Measurements from ENCODE around the gene RFPL3. TPM values are rescaled to one million over a fixed set of nuclear protein-coding genes. Genes with fewer than 3 reads are reported as not detected.

Gene RFPL3
- total and polyA plus RNA-seq, 2 donors (not counting 1 experiment from before 2014, with no cell fraction given): not detected

DNA sequence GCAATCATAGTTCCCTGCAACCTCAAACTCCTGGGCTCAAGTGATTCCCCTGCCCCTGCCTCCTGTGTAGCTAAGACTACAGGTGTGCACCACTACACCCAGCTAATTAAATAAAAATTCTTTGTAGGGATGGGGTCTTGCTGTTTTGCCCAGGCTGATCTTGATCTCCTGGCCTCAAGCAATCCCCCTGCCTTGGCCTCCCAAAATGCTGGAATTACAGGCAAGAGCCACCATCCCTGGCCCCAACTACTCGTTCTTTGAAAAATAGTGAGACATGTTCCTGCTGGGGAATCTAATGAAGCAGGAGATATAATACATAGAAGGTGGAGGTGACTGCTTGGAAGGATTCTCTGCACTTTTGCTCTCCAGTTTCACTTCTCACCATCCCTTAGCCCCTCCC lies 40.1 kb upstream of the RFPL3 start:
- POLR2A ChIA-PET: no interaction called here
- H3K4me1 ChIP-seq (ENCODE audit: control insufficient read depth in 2 of 2, insufficient read depth in 2 of 2, low read length in 2 of 2): no peaks in the 10 kb centered on the region
- no peak overlapping the region for H3K4me2 ChIP-seq (replicated peaks; ENCODE audit: low read depth, low read length, poor library complexity, severe bottlenecking)
- no peak overlapping the region for H3K27ac ChIP-seq (ENCODE audit: low read length in 2 of 2)
- H3K36me3 ChIP-seq (replicated peaks in 1 of 2; ENCODE audit: control extremely low read depth in 1 of 2, control insufficient read depth in 1 of 2, extremely low read depth in 1 of 2, insufficient read depth in 2 of 2, low read length in 1 of 2): no peaks in the 10 kb centered on the region
- no peak for ATAC-seq (ENCODE audit: low read depth)
- no peaks in the 10 kb centered on the region for H3K79me2 ChIP-seq (ENCODE audit: control insufficient read depth, insufficient read depth, low read length)
- H3K9ac ChIP-seq (ENCODE audit: low read length): no peak overlapping the region
- Mint-ChIP-seq H3K27me3 (peaks cover 10% of the 10 kb centered on the region), H3K4me3 (no peak overlapping the region), H3K4me1 (no peaks in the 10 kb centered on the region), H3K27ac (no peak overlapping the region), H3K9me3 (ENCODE audit: insufficient read depth) (no peaks in the 10 kb centered on the region)
- peaks cover 0 to 3% (median 1%) of the 10 kb centered on the region in 4 experiments for H3K27me3 ChIP-seq (replicated peaks in 1 of 4; ENCODE audit: control extremely low read depth in 1 of 4, control insufficient read depth in 3 of 4, insufficient read depth in 4 of 4, low read length in 3 of 4)
- intact Hi-C loops (cut with micrococcal nuclease): no loop called here
- TF ChIP-seq, protein P1, sequence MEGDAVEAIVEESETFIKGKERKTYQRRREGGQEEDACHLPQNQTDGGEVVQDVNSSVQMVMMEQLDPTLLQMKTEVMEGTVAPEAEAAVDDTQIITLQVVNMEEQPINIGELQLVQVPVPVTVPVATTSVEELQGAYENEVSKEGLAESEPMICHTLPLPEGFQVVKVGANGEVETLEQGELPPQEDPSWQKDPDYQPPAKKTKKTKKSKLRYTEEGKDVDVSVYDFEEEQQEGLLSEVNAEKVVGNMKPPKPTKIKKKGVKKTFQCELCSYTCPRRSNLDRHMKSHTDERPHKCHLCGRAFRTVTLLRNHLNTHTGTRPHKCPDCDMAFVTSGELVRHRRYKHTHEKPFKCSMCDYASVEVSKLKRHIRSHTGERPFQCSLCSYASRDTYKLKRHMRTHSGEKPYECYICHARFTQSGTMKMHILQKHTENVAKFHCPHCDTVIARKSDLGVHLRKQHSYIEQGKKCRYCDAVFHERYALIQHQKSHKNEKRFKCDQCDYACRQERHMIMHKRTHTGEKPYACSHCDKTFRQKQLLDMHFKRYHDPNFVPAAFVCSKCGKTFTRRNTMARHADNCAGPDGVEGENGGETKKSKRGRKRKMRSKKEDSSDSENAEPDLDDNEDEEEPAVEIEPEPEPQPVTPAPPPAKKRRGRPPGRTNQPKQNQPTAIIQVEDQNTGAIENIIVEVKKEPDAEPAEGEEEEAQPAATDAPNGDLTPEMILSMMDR (IDR thresholded peaks at IDR 0.05): no peak
- TF ChIP-seq EZH2 (IDR thresholded peaks at IDR 0.05; ENCODE audit: borderline replicate concordance, insufficient read depth, low read depth, low read length, poor library complexity, severe bottlenecking): no peak
- H4K20me1 ChIP-seq (ENCODE audit: control insufficient read depth, insufficient read depth, low read length, poor library complexity, severe bottlenecking): no peaks in the 10 kb centered on the region
- no CpG with 5 or more reads among the region's 1 CpG for WGBS (ENCODE audit: insufficient coverage)
- CTCF ChIA-PET: no interaction called here
- no peak for DNase-seq
- H2AFZ ChIP-seq (ENCODE audit: insufficient read depth, low read depth, low read length, poor library complexity, severe bottlenecking): no peak overlapping the region
- H3K4me3 ChIP-seq (ENCODE audit: control extremely low read depth in 1 of 5, extremely low read depth in 1 of 5, insufficient read depth in 1 of 5, low read depth in 2 of 5, low read length in 4 of 5): no peak overlapping the region
- peaks cover 0 to 10% (median 2%) of the 10 kb centered on the region in 3 donors for H3K9me3 ChIP-seq (ENCODE audit: control extremely low read depth in 1 of 3, control insufficient read depth in 2 of 3, insufficient read depth in 1 of 3, low read length in 2 of 3)

DNA sequence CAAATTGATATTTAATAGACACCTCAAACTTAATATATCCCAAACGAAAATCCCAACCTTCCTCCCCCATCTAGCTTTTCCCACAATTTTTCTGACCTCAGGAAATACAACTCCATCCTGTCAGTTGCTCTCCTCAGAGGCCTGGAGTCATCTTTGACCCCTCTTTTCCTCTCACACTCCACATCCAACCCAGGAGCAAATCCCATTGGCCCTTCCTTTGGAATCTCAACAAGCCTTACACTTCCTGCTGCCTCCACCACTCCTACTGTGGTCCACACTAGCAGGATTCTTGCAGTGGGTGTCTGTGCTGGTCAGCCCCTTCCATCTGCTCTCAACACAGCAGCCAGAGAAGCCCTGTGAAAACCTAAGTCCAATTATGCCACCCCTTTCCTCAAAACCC lies 39.3 kb upstream of the RFPL3 start:
- ChIA-PET POLR2A (no interaction called here), CTCF (no interaction called here)
- Histone ChIP-seq H3K9ac (ENCODE audit: low read length) (no peak overlapping the region), H3K4me3 (ENCODE audit: control extremely low read depth in 1 of 5, extremely low read depth in 1 of 5, insufficient read depth in 1 of 5, low read depth in 2 of 5, low read length in 4 of 5) (no peak overlapping the region), H2AFZ (ENCODE audit: insufficient read depth, low read depth, low read length, poor library complexity, severe bottlenecking) (no peak overlapping the region), H3K4me1 (ENCODE audit: control insufficient read depth in 2 of 2, insufficient read depth in 2 of 2, low read length in 2 of 2) (no peaks in the 10 kb centered on the region), H3K36me3 (replicated peaks in 1 of 2; ENCODE audit: control extremely low read depth in 1 of 2, control insufficient read depth in 1 of 2, extremely low read depth in 1 of 2, insufficient read depth in 2 of 2, low read length in 1 of 2) (no peaks in the 10 kb centered on the region), H3K27me3 (replicated peaks in 1 of 4; ENCODE audit: control extremely low read depth in 1 of 4, control insufficient read depth in 3 of 4, insufficient read depth in 4 of 4, low read length in 3 of 4) (peaks cover 0 to 3% (median 0%) of the 10 kb centered on the region in 4 experiments), H3K27ac (ENCODE audit: low read length in 2 of 2) (no peak overlapping the region), H4K20me1 (ENCODE audit: control insufficient read depth, insufficient read depth, low read length, poor library complexity, severe bottlenecking) (no peaks in the 10 kb centered on the region), H3K79me2 (ENCODE audit: control insufficient read depth, insufficient read depth, low read length) (no peaks in the 10 kb centered on the region), H3K4me2 (replicated peaks; ENCODE audit: low read depth, low read length, poor library complexity, severe bottlenecking) (no peak overlapping the region), H3K9me3 (ENCODE audit: control extremely low read depth in 1 of 3, control insufficient read depth in 2 of 3, insufficient read depth in 1 of 3, low read length in 2 of 3) (peaks cover 0 to 10% (median 2%) of the 10 kb centered on the region in 3 donors)
- WGBS (ENCODE audit: insufficient coverage): 44% methylated on average over 1 of the region's 1 CpG
- Mint-ChIP-seq H3K9me3 (ENCODE audit: insufficient read depth) (no peaks in the 10 kb centered on the region), H3K4me3 (no peak overlapping the region), H3K27ac (no peak overlapping the region), H3K4me1 (no peaks in the 10 kb centered on the region), H3K27me3 (peaks cover 10% of the 10 kb centered on the region)
- DNase-seq: no peak
- TF ChIP-seq, protein P1 (IDR thresholded peaks at IDR 0.05): no peak
- TF ChIP-seq EZH2 (IDR thresholded peaks at IDR 0.05; ENCODE audit: borderline replicate concordance, insufficient read depth, low read depth, low read length, poor library complexity, severe bottlenecking): no peak
- ATAC-seq (ENCODE audit: low read depth): no peak
- intact Hi-C loops (cut with micrococcal nuclease): no loop called here
